B cell (primary cell): ENCODE measurements around the gene DLG2.

Source experiments
- EZH2 ChIP-seq: IDR thresholded peaks from 2 replicates; pipeline ENCODE4 v1.6.1; 2012; ENCODE audit warnings: borderline replicate concordance, low read depth, mild to moderate bottlenecking, moderate library complexity, low read length; ENCODE audit not compliant: insufficient read depth, poor library complexity, severe bottlenecking
- TF ChIP-seq, protein P1 (sequence below): fragments of 200-600 bp; IDR thresholded peaks from one replicate; pipeline ENCODE4 v1.8.0; 2022; ENCODE audit warnings: antibody characterized with exemption, mild to moderate bottlenecking

DNA sequence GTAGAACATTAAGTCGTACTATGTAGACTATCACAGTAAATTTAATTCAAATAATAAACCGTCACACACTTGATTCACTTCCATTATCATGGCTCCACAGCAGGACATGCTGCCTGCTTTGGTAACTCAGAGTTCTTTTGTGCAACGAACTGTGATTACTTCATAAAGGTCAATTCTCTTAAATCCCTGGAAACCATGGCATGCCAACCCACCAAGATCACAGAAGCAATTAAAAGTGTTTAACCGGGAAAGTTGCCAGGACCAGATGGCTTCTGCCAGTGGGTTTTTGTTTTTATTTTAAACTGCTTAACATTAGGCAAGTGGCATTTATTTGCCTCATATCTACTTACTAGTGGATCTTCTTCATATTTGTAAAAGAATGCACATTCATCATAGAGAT is 1162.1 kb downstream of the DLG2 start:
- no peak for TF ChIP-seq EZH2
- TF ChIP-seq, protein P1, sequence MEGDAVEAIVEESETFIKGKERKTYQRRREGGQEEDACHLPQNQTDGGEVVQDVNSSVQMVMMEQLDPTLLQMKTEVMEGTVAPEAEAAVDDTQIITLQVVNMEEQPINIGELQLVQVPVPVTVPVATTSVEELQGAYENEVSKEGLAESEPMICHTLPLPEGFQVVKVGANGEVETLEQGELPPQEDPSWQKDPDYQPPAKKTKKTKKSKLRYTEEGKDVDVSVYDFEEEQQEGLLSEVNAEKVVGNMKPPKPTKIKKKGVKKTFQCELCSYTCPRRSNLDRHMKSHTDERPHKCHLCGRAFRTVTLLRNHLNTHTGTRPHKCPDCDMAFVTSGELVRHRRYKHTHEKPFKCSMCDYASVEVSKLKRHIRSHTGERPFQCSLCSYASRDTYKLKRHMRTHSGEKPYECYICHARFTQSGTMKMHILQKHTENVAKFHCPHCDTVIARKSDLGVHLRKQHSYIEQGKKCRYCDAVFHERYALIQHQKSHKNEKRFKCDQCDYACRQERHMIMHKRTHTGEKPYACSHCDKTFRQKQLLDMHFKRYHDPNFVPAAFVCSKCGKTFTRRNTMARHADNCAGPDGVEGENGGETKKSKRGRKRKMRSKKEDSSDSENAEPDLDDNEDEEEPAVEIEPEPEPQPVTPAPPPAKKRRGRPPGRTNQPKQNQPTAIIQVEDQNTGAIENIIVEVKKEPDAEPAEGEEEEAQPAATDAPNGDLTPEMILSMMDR, result no peak
